Fibroblast of the aortic adventitia (primary cell): ENCODE measurements around the gene DMD. TPM values are rescaled to one million over a fixed set of nuclear protein-coding genes. Genes with fewer than 3 reads are reported as not detected.
A peak's percentile ranks its signal among the peaks of the same experiment; 100 is the strongest.

Source experiments
- DNase-seq: peaks from one replicate; pipeline ENCODE4 v3.0.0-alpha.2; 2010; ENCODE audit warnings: low read depth
- H3K4me3 ChIP-seq: 2 replicates; pipeline ENCODE4 v1.5.1; 2011; ENCODE audit warnings: low read depth, mild to moderate bottlenecking, control low read depth, low read length, moderate library complexity
- total RNA-seq: library from RNA; depleted of rRNA; stranded (reverse); fragments of >200 nt; gene quantifications from 2 replicates; pipeline ENCODE4 v1.2.3, GENCODE V29; 2012; ENCODE audit warnings: low replicate concordance
- TF ChIP-seq, protein P1 (sequence below): IDR thresholded peaks from 2 replicates; pipeline ENCODE4 v1.5.1; 2011; ENCODE audit warnings: mild to moderate bottlenecking, low read length, control low read depth, inconsistent platforms; ENCODE audit not compliant: insufficient read depth

The DMD gene
- total RNA-seq, 1 donor = 10.3 TPM

- TF ChIP-seq, protein P1, sequence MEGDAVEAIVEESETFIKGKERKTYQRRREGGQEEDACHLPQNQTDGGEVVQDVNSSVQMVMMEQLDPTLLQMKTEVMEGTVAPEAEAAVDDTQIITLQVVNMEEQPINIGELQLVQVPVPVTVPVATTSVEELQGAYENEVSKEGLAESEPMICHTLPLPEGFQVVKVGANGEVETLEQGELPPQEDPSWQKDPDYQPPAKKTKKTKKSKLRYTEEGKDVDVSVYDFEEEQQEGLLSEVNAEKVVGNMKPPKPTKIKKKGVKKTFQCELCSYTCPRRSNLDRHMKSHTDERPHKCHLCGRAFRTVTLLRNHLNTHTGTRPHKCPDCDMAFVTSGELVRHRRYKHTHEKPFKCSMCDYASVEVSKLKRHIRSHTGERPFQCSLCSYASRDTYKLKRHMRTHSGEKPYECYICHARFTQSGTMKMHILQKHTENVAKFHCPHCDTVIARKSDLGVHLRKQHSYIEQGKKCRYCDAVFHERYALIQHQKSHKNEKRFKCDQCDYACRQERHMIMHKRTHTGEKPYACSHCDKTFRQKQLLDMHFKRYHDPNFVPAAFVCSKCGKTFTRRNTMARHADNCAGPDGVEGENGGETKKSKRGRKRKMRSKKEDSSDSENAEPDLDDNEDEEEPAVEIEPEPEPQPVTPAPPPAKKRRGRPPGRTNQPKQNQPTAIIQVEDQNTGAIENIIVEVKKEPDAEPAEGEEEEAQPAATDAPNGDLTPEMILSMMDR = no peak
- H3K4me3 ChIP-seq = no peak overlapping the region
- peak; percentile 48 for DNase-seq
These were observed 1878.1 kb downstream of the DMD start for GRCh38 chrX:31333165-31333831.

GRCh38 chrX:31331928-31332327, 1879.4 kb downstream of the DMD start:
- TF ChIP-seq, protein P1 = no peak
- no peak for DNase-seq
- H3K4me3 ChIP-seq = no peak overlapping the region

- no peak overlapping the region for H3K4me3 ChIP-seq
- DNase-seq = no peak
- TF ChIP-seq, protein P1 = no peak
These were observed 1880.3 kb downstream of the DMD start for GRCh38 chrX:31331015-31331414.

DNA sequence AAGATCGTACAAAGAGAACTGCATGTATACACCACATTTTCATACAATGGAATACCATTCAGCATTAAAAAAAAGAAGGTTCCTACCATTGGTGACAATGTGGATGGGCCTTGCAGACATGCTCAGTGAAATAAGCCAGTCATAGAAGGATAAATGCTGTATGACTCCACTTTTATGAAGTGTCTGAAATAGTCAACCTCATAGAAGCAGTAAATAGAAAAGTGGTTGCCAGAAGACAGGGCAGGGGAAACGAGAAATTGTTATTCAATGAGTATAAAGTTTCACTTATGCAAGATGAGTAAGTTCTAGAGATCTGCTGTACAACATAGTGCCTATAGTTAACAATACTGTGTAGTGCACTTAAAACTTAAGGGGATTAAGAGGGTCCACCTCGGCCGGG, 1882.1 kb downstream of the DMD start:
- no peak overlapping the region for H3K4me3 ChIP-seq
- TF ChIP-seq, protein P1 = no peak
- no peak for DNase-seq

DNA sequence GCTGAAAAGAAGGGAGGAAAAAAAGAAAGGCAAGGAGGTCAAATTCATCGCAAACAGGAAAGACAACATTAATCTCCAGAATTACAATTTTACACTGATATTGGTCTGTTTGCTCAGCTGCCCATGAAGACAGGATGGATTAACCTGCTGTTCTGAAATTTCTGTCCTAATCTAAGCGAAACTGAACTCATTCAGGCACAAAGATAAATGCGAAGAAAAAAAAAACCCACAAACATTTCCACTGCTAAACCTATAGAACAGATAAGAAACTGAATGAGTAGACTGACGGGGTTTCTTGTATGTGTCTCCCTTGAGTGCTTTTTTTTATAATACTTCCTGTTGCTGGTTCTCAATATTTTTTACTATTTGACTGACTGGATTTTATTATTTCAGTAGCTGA, 1887.7 kb downstream of the DMD start:
- TF ChIP-seq, protein P1 = no peak
- DNase-seq = no peak
- no peak overlapping the region for H3K4me3 ChIP-seq

- no peak overlapping the region for H3K4me3 ChIP-seq
- no peak for DNase-seq
- TF ChIP-seq, protein P1 = no peak
These were observed 1890.6 kb downstream of the DMD start for GRCh38 chrX:31320740-31321139.

- DNase-seq = no peak
- no peak overlapping the region for H3K4me3 ChIP-seq
These were observed 1891.8 kb downstream of the DMD start for GRCh38 chrX:31319586-31319985.

More at GRCh38 chrX:31319586-31319985, 1891.8 kb downstream of the DMD start:
- TF ChIP-seq, protein P1 = no peak
